ENCODE measurements around the gene LCN9.

LCN9 gene

GRCh38 chr9:135617538-135617900 lies 45.6 kb upstream of the LCN9 start:
- DNase-seq (ENCODE audit: low spot score) = no peak
- in situ Hi-C loops (cut with MboI; ENCODE audit: low pct_unique_long_range_greater_than_20kb, low sequenced_read_pairs, unreplicated experiment) = no loop called here
- no peak for TF ChIP-seq CTCF (IDR thresholded peaks at IDR 0.05; ENCODE audit: extremely low read depth, insufficient read depth, missing control alignments)

- no peak for DNase-seq (ENCODE audit: low spot score)
- in situ Hi-C loops (cut with MboI; ENCODE audit: low pct_unique_long_range_greater_than_20kb, low sequenced_read_pairs, unreplicated experiment) = no loop called here
- no peak for TF ChIP-seq CTCF (IDR thresholded peaks at IDR 0.05; ENCODE audit: extremely low read depth, insufficient read depth, missing control alignments)
These were observed 45.1 kb upstream of the LCN9 start for GRCh38 chr9:135617991-135618411.

GRCh38 chr9:135618866-135619598 lies 44.1 kb upstream of the LCN9 start:
- TF ChIP-seq CTCF (IDR thresholded peaks at IDR 0.05; ENCODE audit: extremely low read depth, insufficient read depth, missing control alignments) = no peak
- in situ Hi-C loops (cut with MboI; ENCODE audit: low pct_unique_long_range_greater_than_20kb, low sequenced_read_pairs, unreplicated experiment) = no loop called here
- no peak for DNase-seq (ENCODE audit: low spot score)

GRCh38 chr9:135619599-135619886 lies 43.6 kb upstream of the LCN9 start:
- in situ Hi-C loops (cut with MboI; ENCODE audit: low pct_unique_long_range_greater_than_20kb, low sequenced_read_pairs, unreplicated experiment) = no loop called here
- no peak for TF ChIP-seq CTCF (IDR thresholded peaks at IDR 0.05; ENCODE audit: extremely low read depth, insufficient read depth, missing control alignments)
- DNase-seq (ENCODE audit: low spot score) = no peak

- no peak for TF ChIP-seq CTCF (IDR thresholded peaks at IDR 0.05; ENCODE audit: extremely low read depth, insufficient read depth, missing control alignments)
- in situ Hi-C loops (cut with MboI; ENCODE audit: low pct_unique_long_range_greater_than_20kb, low sequenced_read_pairs, unreplicated experiment) = no loop called here
- DNase-seq (ENCODE audit: low spot score) = no peak
These were observed 42.6 kb upstream of the LCN9 start for GRCh38 chr9:135620558-135620957.

GRCh38 chr9:135622415-135623020 lies 40.6 kb upstream of the LCN9 start:
- no peak for DNase-seq (ENCODE audit: low spot score)
- no peak for TF ChIP-seq CTCF (IDR thresholded peaks at IDR 0.05; ENCODE audit: extremely low read depth, insufficient read depth, missing control alignments)
- in situ Hi-C loops (cut with MboI; ENCODE audit: low pct_unique_long_range_greater_than_20kb, low sequenced_read_pairs, unreplicated experiment) = no loop called here

Measured in GM13977 (cell line).